GM23248 (cell line): Measurements from ENCODE around the gene PTGS2. TPM values are rescaled to one million over a fixed set of nuclear protein-coding genes. Genes with fewer than 3 reads are reported as not detected.
A peak's percentile ranks its signal among the peaks of the same experiment; 100 is the strongest.

ENCODE experiments used
- DNase-seq: peaks from one replicate; pipeline ENCODE4 v3.0.0-alpha.2; 2015
- H2AFZ ChIP-seq: fragments of 200-600 bp; sonication (generic); 2 replicates; pipeline ENCODE4 v1.6.1; 2016; ENCODE audit warnings: antibody characterized with exemption
- H3F3A ChIP-seq: fragments of 200-600 bp; sonication (generic); 2 replicates; pipeline ENCODE4 v1.6.1; 2016; ENCODE audit warnings: mild to moderate bottlenecking, antibody characterized with exemption, mixed run types; ENCODE audit not compliant: insufficient read depth
- H3K27ac ChIP-seq: fragments of 200-600 bp; sonication (generic); 2 replicates; pipeline ENCODE4 v1.5.1; 2016; ENCODE audit warnings: mild to moderate bottlenecking
- H3K27me3 ChIP-seq: fragments of 200-600 bp; sonication (generic); replicated peaks from 2 replicates; pipeline ENCODE4 v1.6.1; 2016; ENCODE audit warnings: mild to moderate bottlenecking; ENCODE audit not compliant: insufficient read depth
- H3K36me3 ChIP-seq: fragments of 200-600 bp; sonication (generic); 2 replicates; pipeline ENCODE4 v1.6.1; 2016; ENCODE audit warnings: low read depth, mild to moderate bottlenecking
- H3K4me1 ChIP-seq: fragments of 200-600 bp; sonication (generic); 2 replicates; pipeline ENCODE4 v1.6.1; 2016; ENCODE audit warnings: mild to moderate bottlenecking; ENCODE audit not compliant: insufficient read depth
- H3K4me2 ChIP-seq: fragments of 200-600 bp; sonication (generic); one replicate; pipeline ENCODE4 v1.6.1; 2016; ENCODE audit warnings: mild to moderate bottlenecking; ENCODE audit not compliant: unreplicated experiment
- H3K4me3 ChIP-seq: fragments of 200-600 bp; sonication (generic); 2 replicates; pipeline ENCODE4 v1.5.1; 2016; ENCODE audit warnings: mild to moderate bottlenecking
- H3K79me2 ChIP-seq: fragments of 200-600 bp; sonication (generic); 2 replicates; pipeline ENCODE4 v1.6.1; 2016; ENCODE audit warnings: mild to moderate bottlenecking; ENCODE audit not compliant: insufficient read depth
- H3K9ac ChIP-seq: fragments of 200-600 bp; sonication (generic); 2 replicates; pipeline ENCODE4 v1.6.1; 2016; ENCODE audit warnings: mild to moderate bottlenecking
- H3K9me2 ChIP-seq: fragments of 200-600 bp; sonication (generic); 2 replicates; pipeline ENCODE4 v1.6.1; 2016; ENCODE audit warnings: mixed run types, mild to moderate bottlenecking, moderate library complexity; ENCODE audit not compliant: insufficient read depth
- H3K9me3 ChIP-seq: fragments of 200-600 bp; sonication (generic); one replicate; pipeline ENCODE4 v1.6.1; 2017; ENCODE audit warnings: low read depth
- H4K20me1 ChIP-seq: fragments of 200-600 bp; sonication (generic); 2 replicates; pipeline ENCODE4 v1.6.0; 2016; ENCODE audit not compliant: insufficient read depth
- EZH2 ChIP-seq: fragments of 200-600 bp; sonication (generic); IDR thresholded peaks from 2 replicates; pipeline ENCODE4 v1.6.1; 2018; ENCODE audit warnings: antibody characterized with exemption, mild to moderate bottlenecking; ENCODE audit not compliant: insufficient read depth, poor library complexity, severe bottlenecking
- EZH2phosphoT487 ChIP-seq: fragments of 200-600 bp; sonication (generic); IDR thresholded peaks from 2 replicates; pipeline ENCODE4 v1.6.1; 2018; ENCODE audit warnings: antibody characterized with exemption, moderate library complexity, mild to moderate bottlenecking, low read depth; ENCODE audit not compliant: insufficient read depth
- WGBS, 2 experiments: methylation state at CpG; one replicate each; pipeline ENCODE4 v1.1.6; 2015 to 2017; ENCODE audit warnings: low lambda C conversion rate in 2 of 2, low coverage in 1 of 2; ENCODE audit errors: missing lambda C conversion rate in 2 of 2; 5-methylcytosine and 5-hydroxymethylcytosine counted together
- in situ Hi-C: fragments of 300-500 bp; cut with MboI; formaldehyde crosslinking; loops from 2 replicates; pipeline ENCODE4 v1.15.0; 2020
- polyA plus RNA-seq: library from polyadenylated mRNA; unstranded; fragments of >200 nt; fragmentation: Nextera tagmentation; extraction: Ambion mirVana; gene quantifications from 2 replicates; pipeline ENCODE4 v1.2.1, GENCODE V29; 2016
- total RNA-seq: library from RNA; depleted of rRNA; stranded (reverse); fragments of >200 nt; shearing (Covaris generic); gene quantifications from 2 replicates; pipeline ENCODE4 v1.2.3, GENCODE V29; 2014

The PTGS2 gene
- total and polyA plus RNA-seq, 2 experiments from 2014 or later: 50.8 to 69.3 TPM

- Histone ChIP-seq H2AFZ (no peak overlapping the region), H3K4me3 (no peak overlapping the region), H3K4me1 (no peaks in the 10 kb centered on the region), H3F3A (no peaks in the 10 kb centered on the region), H3K27ac (no peak overlapping the region), H3K9me3 (no peaks in the 10 kb centered on the region), H3K9me2 (no peaks in the 10 kb centered on the region), H3K9ac (no peak overlapping the region), H3K27me3 (no peaks in the 10 kb centered on the region), H4K20me1 (no peaks in the 10 kb centered on the region), H3K79me2 (no peaks in the 10 kb centered on the region), H3K4me2 (no peak overlapping the region), H3K36me3 (no peaks in the 10 kb centered on the region)
- in situ Hi-C loops: no loop called here
- DNase-seq: no peak
- 95 to 96% methylated on average over 2 of the region's 2 CpGs for WGBS, 2 experiments
- TF ChIP-seq EZH2 (no peak), EZH2phosphoT487 (no peak)
These were observed 30.5 kb upstream of the PTGS2 start for GRCh38 chr1:186710696-186711095.

GRCh38 chr1:186708694-186709097 lies 28.5 kb upstream of the PTGS2 start:
- no peak overlapping the region for H2AFZ ChIP-seq
- 0 to 10% methylated on average over 1 to 2 of the region's 2 CpGs for WGBS, 2 experiments
- H3K4me1 ChIP-seq: no peaks in the 10 kb centered on the region
- H3K27me3 ChIP-seq: no peaks in the 10 kb centered on the region
- DNase-seq: peak; percentile 65
- H3K4me3 ChIP-seq: no peak overlapping the region
- H3K9ac ChIP-seq: no peak overlapping the region
- H3K4me2 ChIP-seq: peak overlapping the region; percentile 16
- no peaks in the 10 kb centered on the region for H3K79me2 ChIP-seq
- no peaks in the 10 kb centered on the region for H3F3A ChIP-seq
- H3K36me3 ChIP-seq: no peaks in the 10 kb centered on the region
- in situ Hi-C loops: no loop called here
- no peaks in the 10 kb centered on the region for H3K9me3 ChIP-seq
- H3K9me2 ChIP-seq: no peaks in the 10 kb centered on the region
- no peak overlapping the region for H3K27ac ChIP-seq
- TF ChIP-seq EZH2 (no peak), EZH2phosphoT487 (no peak)
- H4K20me1 ChIP-seq: no peaks in the 10 kb centered on the region

- no peak for DNase-seq
- H3K27ac ChIP-seq: no peak overlapping the region
- in situ Hi-C loops: no loop called here
- no peaks in the 10 kb centered on the region for H3K4me1 ChIP-seq
- no peaks in the 10 kb centered on the region for H4K20me1 ChIP-seq
- no peaks in the 10 kb centered on the region for H3F3A ChIP-seq
- TF ChIP-seq EZH2 (no peak), EZH2phosphoT487 (no peak)
- H3K4me3 ChIP-seq: no peak overlapping the region
- H2AFZ ChIP-seq: 0 out of 2 replicates have a peak overlapping the region, but pooled peaks have one; percentile 6
- H3K9me3 ChIP-seq: no peaks in the 10 kb centered on the region
- H3K9me2 ChIP-seq: no peaks in the 10 kb centered on the region
- no peak overlapping the region for H3K4me2 ChIP-seq
- 84 to 90% methylated on average over 8 of the region's 8 CpGs for WGBS, 2 experiments
- H3K36me3 ChIP-seq: no peaks in the 10 kb centered on the region
- no peaks in the 10 kb centered on the region for H3K27me3 ChIP-seq
- H3K79me2 ChIP-seq: no peaks in the 10 kb centered on the region
- H3K9ac ChIP-seq: no peak overlapping the region
These were observed 23.1 kb upstream of the PTGS2 start for GRCh38 chr1:186703209-186703766.

- H3K27ac ChIP-seq: no peak overlapping the region
- in situ Hi-C loops: no loop called here
- WGBS, 2 experiments: 86 to 87% methylated on average over 2 of the region's 2 CpGs
- no peak overlapping the region for H3K4me3 ChIP-seq
- TF ChIP-seq EZH2 (no peak), EZH2phosphoT487 (no peak)
- H3K9me2 ChIP-seq: no peaks in the 10 kb centered on the region
- no peaks in the 10 kb centered on the region for H3F3A ChIP-seq
- no peaks in the 10 kb centered on the region for H3K4me1 ChIP-seq
- no peak for DNase-seq
- no peaks in the 10 kb centered on the region for H3K79me2 ChIP-seq
- H3K36me3 ChIP-seq: no peaks in the 10 kb centered on the region
- H3K4me2 ChIP-seq: no peak overlapping the region
- no peaks in the 10 kb centered on the region for H3K27me3 ChIP-seq
- H3K9me3 ChIP-seq: no peaks in the 10 kb centered on the region
- no peak overlapping the region for H2AFZ ChIP-seq
- no peak overlapping the region for H3K9ac ChIP-seq
- no peaks in the 10 kb centered on the region for H4K20me1 ChIP-seq
These were observed 20.5 kb upstream of the PTGS2 start for GRCh38 chr1:186700722-186701121.

GRCh38 chr1:186699519-186699918 lies 19.3 kb upstream of the PTGS2 start:
- H3K9me2 ChIP-seq: no peaks in the 10 kb centered on the region
- H3K36me3 ChIP-seq: no peaks in the 10 kb centered on the region
- no peaks in the 10 kb centered on the region for H3K4me1 ChIP-seq
- H3K4me3 ChIP-seq: no peak overlapping the region
- no peaks in the 10 kb centered on the region for H3K9me3 ChIP-seq
- no peaks in the 10 kb centered on the region for H3K79me2 ChIP-seq
- WGBS, 2 experiments: 92 to 100% methylated on average over 2 of the region's 2 CpGs
- H3K27ac ChIP-seq: no peak overlapping the region
- no peak overlapping the region for H3K4me2 ChIP-seq
- no peak overlapping the region for H3K9ac ChIP-seq
- no peak for TF ChIP-seq EZH2phosphoT487
- no peak for TF ChIP-seq EZH2
- DNase-seq: no peak
- in situ Hi-C loops: no loop called here
- H3F3A ChIP-seq: no peaks in the 10 kb centered on the region
- no peak overlapping the region for H2AFZ ChIP-seq
- no peaks in the 10 kb centered on the region for H3K27me3 ChIP-seq
- H4K20me1 ChIP-seq: no peaks in the 10 kb centered on the region
